GM23338 (cell line): ENCODE results near the gene SPATA13. TPM values are rescaled to one million over a fixed set of nuclear protein-coding genes. Genes with fewer than 3 reads are reported as not detected.

Source experiments
- ATAC-seq: fragments of 200-7000 bp; cut with Tn5 transposase; 3 replicates; pipeline ENCODE4 v1.9.1; 2020
- DNase-seq: peaks from one replicate; pipeline ENCODE4 v3.0.0-alpha.2; 2015; ENCODE audit warnings: low spot score
- H2AFZ ChIP-seq: fragments of 200-600 bp; sonication (generic); 2 replicates; pipeline ENCODE4 v1.8.0; 2016; ENCODE audit warnings: antibody characterized with exemption, mild to moderate bottlenecking, moderate library complexity
- H3F3A ChIP-seq: fragments of 200-600 bp; sonication (generic); replicated peaks from 2 replicates; pipeline ENCODE4 v1.8.0; 2017; ENCODE audit warnings: antibody characterized with exemption, mixed run types, low read depth
- H3K27ac ChIP-seq: fragments of 200-600 bp; sonication (generic); 2 replicates; pipeline ENCODE4 v1.6.1; 2016; ENCODE audit warnings: low read depth
- H3K27me3 ChIP-seq: fragments of 200-600 bp; sonication (generic); 2 replicates; pipeline ENCODE4 v1.8.0; 2016; ENCODE audit warnings: mild to moderate bottlenecking, mixed run types, moderate library complexity; ENCODE audit not compliant: insufficient read depth
- H3K36me3 ChIP-seq: fragments of 200-600 bp; sonication (generic); 2 replicates; pipeline ENCODE4 v1.8.0; 2016; ENCODE audit warnings: mild to moderate bottlenecking; ENCODE audit not compliant: insufficient read depth
- H3K4me1 ChIP-seq: fragments of 200-600 bp; sonication (generic); 2 replicates; pipeline ENCODE4 v1.8.0; 2016; ENCODE audit warnings: mild to moderate bottlenecking, moderate library complexity; ENCODE audit not compliant: insufficient read depth
- H3K4me2 ChIP-seq: fragments of 200-600 bp; sonication (generic); 2 replicates; pipeline ENCODE4 v1.7.1; 2017; ENCODE audit warnings: mixed run types
- H3K4me3 ChIP-seq: fragments of 200-600 bp; sonication (generic); 2 replicates; pipeline ENCODE4 v1.6.1; 2016; ENCODE audit warnings: mixed run types
- H3K79me2 ChIP-seq: fragments of 200-600 bp; sonication (generic); replicated peaks from 2 replicates; pipeline ENCODE4 v1.8.0; 2017; ENCODE audit warnings: mild to moderate bottlenecking; ENCODE audit not compliant: insufficient read depth
- H3K9me2 ChIP-seq: fragments of 200-600 bp; sonication (generic); 2 replicates; pipeline ENCODE4 v1.8.0; 2017; ENCODE audit not compliant: insufficient read depth
- H4K20me1 ChIP-seq: fragments of 200-600 bp; sonication (generic); replicated peaks from 2 replicates; pipeline ENCODE4 v1.8.0; 2017; ENCODE audit warnings: mild to moderate bottlenecking; ENCODE audit not compliant: insufficient read depth
- H3K27ac Mint-ChIP-seq: 2 replicates; pipeline ENCODE4 v1.8.0; 2020; ENCODE audit warnings: inconsistent platforms, mild to moderate bottlenecking, moderate library complexity, mixed read lengths
- H3K27me3 Mint-ChIP-seq: 3 replicates; pipeline ENCODE4 v1.8.0; 2022; ENCODE audit warnings: low read depth, mild to moderate bottlenecking, moderate library complexity, mixed read lengths, inconsistent platforms; ENCODE audit not compliant: insufficient read depth, poor library complexity
- H3K36me3 Mint-ChIP-seq: 3 replicates; pipeline ENCODE4 v1.8.0; 2021; ENCODE audit warnings: low read depth, mild to moderate bottlenecking, inconsistent platforms, moderate library complexity, mixed read lengths
- H3K4me1 Mint-ChIP-seq: 3 replicates; pipeline ENCODE4 v1.8.0; 2020; ENCODE audit warnings: mild to moderate bottlenecking, inconsistent platforms, mixed read lengths
- H3K4me3 Mint-ChIP-seq: 3 replicates; pipeline ENCODE4 v1.8.0; 2021; ENCODE audit warnings: moderate library complexity, mild to moderate bottlenecking, inconsistent platforms, mixed read lengths
- H3K9me3 Mint-ChIP-seq: 3 replicates; pipeline ENCODE4 v1.8.0; 2020; ENCODE audit warnings: moderate library complexity, mild to moderate bottlenecking, inconsistent platforms, mixed read lengths
- EZH2 ChIP-seq: fragments of 200-600 bp; sonication (generic); IDR thresholded peaks from one replicate; pipeline ENCODE4 v1.8.0; 2017; ENCODE audit warnings: antibody characterized with exemption, mild to moderate bottlenecking, low read depth; ENCODE audit not compliant: unreplicated experiment
- EZH2phosphoT487 ChIP-seq: fragments of 200-600 bp; sonication (generic); IDR thresholded peaks from one replicate; pipeline ENCODE4 v1.8.1; 2018; ENCODE audit warnings: antibody characterized with exemption; ENCODE audit not compliant: unreplicated experiment
- JUNB ChIP-seq: IDR thresholded peaks from one replicate; pipeline ENCODE4 v1.6.1; 2016; ENCODE audit warnings: antibody characterized with exemption; ENCODE audit not compliant: unreplicated experiment
- POLR2AphosphoS5 ChIP-seq: IDR thresholded peaks from 2 replicates; pipeline ENCODE4 v1.6.1; 2016; ENCODE audit warnings: antibody characterized with exemption, low read depth
- STAT1 ChIP-seq: IDR thresholded peaks from one replicate; pipeline ENCODE4 v1.6.1; 2016; ENCODE audit warnings: antibody characterized with exemption; ENCODE audit not compliant: unreplicated experiment
- ZNF114 ChIP-seq: fragments of 250-450 bp; sonication (Bioruptor Pico); IDR thresholded peaks from 2 replicates; pipeline ENCODE4 v1.5.0; 2020; ENCODE audit warnings: mild to moderate bottlenecking, moderate library complexity
- ZNF331 ChIP-seq: fragments of 250-450 bp; sonication (Bioruptor Pico); IDR thresholded peaks from 2 replicates; pipeline ENCODE4 v1.5.0; 2020; ENCODE audit warnings: low read depth, mild to moderate bottlenecking, moderate library complexity
- polyA plus RNA-seq: library from polyadenylated mRNA; unstranded; fragments of >200 nt; fragmentation: Nextera tagmentation; extraction: Ambion mirVana; gene quantifications from 2 replicates; pipeline ENCODE4 v1.2.1, GENCODE V29; 2016
- total RNA-seq: library from RNA; depleted of rRNA; stranded (reverse); fragments of >200 nt; shearing (Covaris generic); gene quantifications from 2 replicates; pipeline ENCODE4 v1.2.3, GENCODE V29; 2014
- TF ChIP-seq, protein P1 (sequence below): IDR thresholded peaks from 2 replicates; pipeline ENCODE4 v1.6.1; 2016; ENCODE audit warnings: antibody characterized with exemption
- TF ChIP-seq, protein P2 (sequence below), 2 experiments: fragments of 200-600 bp in 1 of 2; sonication (generic) in 1 of 2; conservative IDR thresholded peaks; 2 replicates each; pipeline versions ENCODE4 v1.5.1 to v1.6.1; 2016 to 2017; ENCODE audit warnings: antibody characterized with exemption in 2 of 2, low read depth in 2 of 2, mild to moderate bottlenecking in 2 of 2, moderate library complexity in 1 of 2

SPATA13 gene
- total and polyA plus RNA-seq, 2 experiments from 2014 or later: 11.9 to 45.7 TPM

DNA sequence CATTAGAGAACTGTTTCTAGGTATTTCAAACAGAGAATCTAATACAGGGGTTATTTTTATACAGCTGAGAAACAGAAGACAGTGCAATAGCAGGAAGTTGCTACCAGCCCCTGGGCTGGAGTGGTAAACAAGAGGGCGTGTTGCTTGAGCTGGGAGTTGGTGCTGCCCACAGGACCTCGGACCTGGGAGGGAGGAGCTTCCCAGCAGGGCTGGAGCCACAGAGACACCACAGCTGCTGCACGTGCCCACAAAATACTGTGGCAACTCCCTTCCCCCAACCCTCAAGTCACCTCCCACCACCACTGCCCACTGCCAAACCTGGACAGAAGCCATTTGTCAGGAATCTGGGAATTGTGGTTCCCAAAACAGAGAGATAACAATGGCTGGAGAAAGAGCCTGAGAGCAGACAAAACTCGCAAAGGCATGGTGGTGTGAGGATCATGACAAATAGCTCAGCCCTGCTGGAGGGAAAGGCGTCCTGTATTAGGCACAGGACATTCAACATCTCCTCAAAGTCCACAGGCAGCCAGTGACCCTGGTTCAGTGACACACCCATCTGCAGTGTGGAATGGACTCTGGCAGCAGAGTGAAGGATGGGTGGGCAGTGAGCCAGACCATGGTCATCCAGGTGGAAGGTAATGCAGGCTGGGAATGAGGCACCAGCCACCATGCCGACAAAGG, 57.2 kb downstream of the SPATA13 start:
- Mint-ChIP-seq H3K4me1 (peaks cover 50% of the 10 kb centered on the region), H3K27me3 (peaks cover 5% of the 10 kb centered on the region), H3K27ac (no peak overlapping the region), H3K36me3 (no peaks in the 10 kb centered on the region; the same call in 2 of the 3 replicates), H3K9me3 (no peaks in the 10 kb centered on the region), H3K4me3 (no peak overlapping the region)
- peak; percentile 24 for ATAC-seq
- peak overlapping the region; percentile 36; the same call in 1 of the 2 replicates for H3K27ac ChIP-seq
- H3K4me3 ChIP-seq: no peak overlapping the region
- 0 out of 2 replicates have a peak overlapping the region, but pooled peaks have one; percentile 34 for H3K4me2 ChIP-seq
- H3K79me2 ChIP-seq: peaks cover 46% of the 10 kb centered on the region
- H3K4me1 ChIP-seq: peaks cover 29% of the 10 kb centered on the region
- DNase-seq: peak; percentile 19
- H3F3A ChIP-seq: no peaks in the 10 kb centered on the region
- no peak for TF ChIP-seq EZH2phosphoT487
- TF ChIP-seq POLR2AphosphoS5: no peak
- TF ChIP-seq, protein P1, sequence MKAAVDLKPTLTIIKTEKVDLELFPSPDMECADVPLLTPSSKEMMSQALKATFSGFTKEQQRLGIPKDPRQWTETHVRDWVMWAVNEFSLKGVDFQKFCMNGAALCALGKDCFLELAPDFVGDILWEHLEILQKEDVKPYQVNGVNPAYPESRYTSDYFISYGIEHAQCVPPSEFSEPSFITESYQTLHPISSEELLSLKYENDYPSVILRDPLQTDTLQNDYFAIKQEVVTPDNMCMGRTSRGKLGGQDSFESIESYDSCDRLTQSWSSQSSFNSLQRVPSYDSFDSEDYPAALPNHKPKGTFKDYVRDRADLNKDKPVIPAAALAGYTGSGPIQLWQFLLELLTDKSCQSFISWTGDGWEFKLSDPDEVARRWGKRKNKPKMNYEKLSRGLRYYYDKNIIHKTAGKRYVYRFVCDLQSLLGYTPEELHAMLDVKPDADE: no peak
- TF ChIP-seq, protein P2, sequence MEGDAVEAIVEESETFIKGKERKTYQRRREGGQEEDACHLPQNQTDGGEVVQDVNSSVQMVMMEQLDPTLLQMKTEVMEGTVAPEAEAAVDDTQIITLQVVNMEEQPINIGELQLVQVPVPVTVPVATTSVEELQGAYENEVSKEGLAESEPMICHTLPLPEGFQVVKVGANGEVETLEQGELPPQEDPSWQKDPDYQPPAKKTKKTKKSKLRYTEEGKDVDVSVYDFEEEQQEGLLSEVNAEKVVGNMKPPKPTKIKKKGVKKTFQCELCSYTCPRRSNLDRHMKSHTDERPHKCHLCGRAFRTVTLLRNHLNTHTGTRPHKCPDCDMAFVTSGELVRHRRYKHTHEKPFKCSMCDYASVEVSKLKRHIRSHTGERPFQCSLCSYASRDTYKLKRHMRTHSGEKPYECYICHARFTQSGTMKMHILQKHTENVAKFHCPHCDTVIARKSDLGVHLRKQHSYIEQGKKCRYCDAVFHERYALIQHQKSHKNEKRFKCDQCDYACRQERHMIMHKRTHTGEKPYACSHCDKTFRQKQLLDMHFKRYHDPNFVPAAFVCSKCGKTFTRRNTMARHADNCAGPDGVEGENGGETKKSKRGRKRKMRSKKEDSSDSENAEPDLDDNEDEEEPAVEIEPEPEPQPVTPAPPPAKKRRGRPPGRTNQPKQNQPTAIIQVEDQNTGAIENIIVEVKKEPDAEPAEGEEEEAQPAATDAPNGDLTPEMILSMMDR (conservative IDR thresholded peaks at IDR 0.05; ENCODE audit: low read depth in 2 of 2): no peak
- no peak for TF ChIP-seq JUNB
- TF ChIP-seq EZH2: no peak
- H3K36me3 ChIP-seq: no peaks in the 10 kb centered on the region
- H4K20me1 ChIP-seq: no peaks in the 10 kb centered on the region
- no peak overlapping the region for H2AFZ ChIP-seq
- H3K9me2 ChIP-seq: no peaks in the 10 kb centered on the region
- no peaks in the 10 kb centered on the region for H3K27me3 ChIP-seq

DNA sequence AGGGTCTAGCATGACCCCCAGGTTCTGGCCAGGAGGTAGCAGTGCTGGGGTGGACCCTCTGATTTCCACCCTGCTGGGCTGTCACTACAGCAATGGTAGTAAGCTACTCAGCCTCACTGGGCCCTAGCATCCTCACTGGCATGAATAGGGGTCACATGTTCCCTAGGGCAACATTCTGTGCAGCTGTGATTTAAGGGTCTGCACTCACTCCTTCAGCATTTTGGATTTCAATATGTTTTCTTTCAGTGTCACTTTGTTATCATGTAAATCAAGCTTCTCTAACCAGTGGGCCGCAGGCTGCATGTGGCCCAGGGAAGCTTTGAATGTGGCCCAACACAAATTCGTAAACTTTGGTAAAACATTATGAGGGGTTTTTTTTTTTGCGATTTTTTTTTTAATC, 57.8 kb downstream of the SPATA13 start:
- peaks cover 3% of the 10 kb centered on the region for H3K27me3 Mint-ChIP-seq
- Histone ChIP-seq H3K27me3 (no peaks in the 10 kb centered on the region), H3K9me2 (no peaks in the 10 kb centered on the region), H3K27ac (no peak overlapping the region), H4K20me1 (no peaks in the 10 kb centered on the region), H3K4me1 (peaks cover 28% of the 10 kb centered on the region), H2AFZ (no peak overlapping the region), H3F3A (no peaks in the 10 kb centered on the region), H3K79me2 (peaks cover 44% of the 10 kb centered on the region), H3K4me2 (0 out of 2 replicates have a peak overlapping the region, but pooled peaks have one; percentile 34), H3K4me3 (no peak overlapping the region), H3K36me3 (no peaks in the 10 kb centered on the region)
- peaks cover 46% of the 10 kb centered on the region for H3K4me1 Mint-ChIP-seq
- no peaks in the 10 kb centered on the region for H3K9me3 Mint-ChIP-seq
- H3K36me3 Mint-ChIP-seq: no peaks in the 10 kb centered on the region
- peak; percentile 15 for DNase-seq
- peak overlapping the region; percentile 30; the same call in 1 of the 2 replicates for H3K27ac Mint-ChIP-seq
- ATAC-seq: no peak
- H3K4me3 Mint-ChIP-seq: no peak overlapping the region
- TF ChIP-seq ZNF114 (CRISPR knock-in tag) (no peak), ZNF331 (no peak), STAT1 (no peak), EZH2 (no peak), JUNB (no peak), EZH2phosphoT487 (no peak)
- TF ChIP-seq, protein P2 (conservative IDR thresholded peaks at IDR 0.05; ENCODE audit: low read depth in 2 of 2): no peak
